K562 (cell line): Measurements from ENCODE around the gene DOP1A. TPM values are rescaled to one million over a fixed set of nuclear protein-coding genes. Genes with fewer than 3 reads are reported as not detected.
A peak's percentile ranks its signal among the peaks of the same experiment; 100 is the strongest.

Experiments
- ARHGAP35 ChIP-seq: fragments of 450-650 bp; IDR thresholded peaks from 2 replicates; pipeline ENCODE4 v1.6.1; 2018; ENCODE audit not compliant: partially characterized antibody
- ARID1B ChIP-seq: fragments of 450-650 bp; IDR thresholded peaks from 2 replicates; pipeline ENCODE4 v1.6.1; 2016; ENCODE audit warnings: antibody characterized with exemption, mild to moderate bottlenecking, inconsistent platforms
- FOXM1 ChIP-seq, 2 experiments: fragments of 450-650 bp in 1 of 2; sonication (generic) in 1 of 2; formaldehyde crosslinking in 1 of 2; IDR thresholded peaks; 2 replicates each; pipeline versions ENCODE4 v1.6.1 to v1.9.0; 2017 to 2022; ENCODE audit warnings: low read depth in 2 of 2, mild to moderate bottlenecking in 2 of 2, missing genetic modification reagents in 1 of 2, moderate library complexity in 1 of 2
- HMGN3 ChIP-seq: IDR thresholded peaks from 2 replicates; pipeline ENCODE4 v1.6.1; 2011; ENCODE audit warnings: borderline replicate concordance, low read depth, mild to moderate bottlenecking, mixed read lengths, low read length; ENCODE audit not compliant: insufficient read length; ENCODE audit errors: extremely low read depth
- PKNOX1 ChIP-seq: fragments of 450-650 bp; IDR thresholded peaks from 2 replicates; pipeline ENCODE4 v1.6.1; 2016
- SMAD4 ChIP-seq: fragments of 250-450 bp; sonication (Bioruptor Pico); conservative IDR thresholded peaks from 2 replicates; pipeline ENCODE4 v1.8.0; 2021; ENCODE audit warnings: inconsistent platforms, mild to moderate bottlenecking, moderate library complexity
- SREBF2 ChIP-seq: sonication (generic); formaldehyde crosslinking; IDR thresholded peaks from 2 replicates; pipeline ENCODE4 v1.4.0; 2020; ENCODE audit warnings: mild to moderate bottlenecking, missing genetic modification reagents
- TEAD2 ChIP-seq: fragments of 450-650 bp; IDR thresholded peaks from 2 replicates; pipeline ENCODE4 v1.6.1; 2016; ENCODE audit warnings: missing genetic modification characterization, control low read depth, missing compliant biosample characterization
- ZNF699 ChIP-seq: fragments of 250-450 bp; sonication (Bioruptor Pico); IDR thresholded peaks from 2 replicates; pipeline ENCODE4 v1.8.0; 2021; ENCODE audit warnings: mild to moderate bottlenecking, moderate library complexity; ENCODE audit not compliant: insufficient replicate concordance
- polyA plus RNA-seq, 8 experiments: library from polyadenylated mRNA; depleted of rRNA in 4 of 8; stranded (reverse) in 5 of 8; unstranded in 3 of 8; fragments of >200 nt; fragmentation: Nextera tagmentation in 2 of 8; fragmentation: Illumina TruSeq in 1 of 8; extraction: Ambion mirVana in 2 of 8; extraction: Trizol in 1 of 8; gene quantifications; 2 replicates each; pipeline versions ENCODE4 v1.2.1 to v1.2.3, GENCODE V29; 2011 to 2014; ENCODE audit warnings: inconsistent platforms in 1 of 8, missing spikeins in 1 of 8
- total RNA-seq, 7 experiments: library from RNA; depleted of rRNA in 6 of 7; stranded (reverse); fragments of >200 nt in 6 of 7; fragmentation: Illumina TruSeq in 2 of 7; extraction: Trizol in 2 of 7; gene quantifications; 2 replicates each; pipeline versions ENCODE4 v1.2.1 to v1.2.3, GENCODE V29; 2011 to 2021; ENCODE audit warnings: low replicate concordance in 1 of 7
- TF ChIP-seq, protein P1 (sequence below): fragments of 450-650 bp; IDR thresholded peaks from 2 replicates; pipeline ENCODE4 v1.6.1; 2016; ENCODE audit warnings: borderline replicate concordance
- TF ChIP-seq, protein P2 (sequence below): sonication (generic); formaldehyde crosslinking; IDR thresholded peaks from 2 replicates; pipeline ENCODE4 v1.8.1; 2023; ENCODE audit warnings: mild to moderate bottlenecking, missing genetic modification reagents
- TF ChIP-seq, protein P3 (sequence below): sonication (generic); formaldehyde crosslinking; IDR thresholded peaks from 2 replicates; pipeline ENCODE4 v1.8.0; 2023; ENCODE audit warnings: mild to moderate bottlenecking, missing genetic modification reagents

Gene DOP1A
- total and polyA plus RNA-seq, 9 of the 15 experiments (the other 6 are each of a cell fraction or from before 2014, with no cell fraction given) = 0.75 to 10.5 (median 4.4) TPM

- TF ChIP-seq FOXM1 (IDR thresholded peaks at IDR 0.05; ENCODE audit: low read depth) (peak; percentile 47; the same call in 1 of the 2 replicates), FOXM1 (CRISPR knock-in tag; IDR thresholded peaks at IDR 0.05; ENCODE audit: low read depth) (0 out of 2 replicates have a peak, but pooled peaks have one; percentile 59), ARID1B (no peak), TEAD2 (tag) (no peak), ARHGAP35 (no peak), ZNF699 (CRISPR knock-in tag) (no peak), SREBF2 (CRISPR knock-in tag) (no peak), PKNOX1 (peak; percentile 73), HMGN3 (peak; percentile 12), SMAD4 (CRISPR knock-in tag) (peak; percentile 50)
- TF ChIP-seq, protein P1, sequence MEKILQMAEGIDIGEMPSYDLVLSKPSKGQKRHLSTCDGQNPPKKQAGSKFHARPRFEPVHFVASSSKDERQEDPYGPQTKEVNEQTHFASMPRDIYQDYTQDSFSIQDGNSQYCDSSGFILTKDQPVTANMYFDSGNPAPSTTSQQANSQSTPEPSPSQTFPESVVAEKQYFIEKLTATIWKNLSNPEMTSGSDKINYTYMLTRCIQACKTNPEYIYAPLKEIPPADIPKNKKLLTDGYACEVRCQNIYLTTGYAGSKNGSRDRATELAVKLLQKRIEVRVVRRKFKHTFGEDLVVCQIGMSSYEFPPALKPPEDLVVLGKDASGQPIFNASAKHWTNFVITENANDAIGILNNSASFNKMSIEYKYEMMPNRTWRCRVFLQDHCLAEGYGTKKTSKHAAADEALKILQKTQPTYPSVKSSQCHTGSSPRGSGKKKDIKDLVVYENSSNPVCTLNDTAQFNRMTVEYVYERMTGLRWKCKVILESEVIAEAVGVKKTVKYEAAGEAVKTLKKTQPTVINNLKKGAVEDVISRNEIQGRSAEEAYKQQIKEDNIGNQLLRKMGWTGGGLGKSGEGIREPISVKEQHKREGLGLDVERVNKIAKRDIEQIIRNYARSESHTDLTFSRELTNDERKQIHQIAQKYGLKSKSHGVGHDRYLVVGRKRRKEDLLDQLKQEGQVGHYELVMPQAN = peak; percentile 89
- TF ChIP-seq, protein P2, sequence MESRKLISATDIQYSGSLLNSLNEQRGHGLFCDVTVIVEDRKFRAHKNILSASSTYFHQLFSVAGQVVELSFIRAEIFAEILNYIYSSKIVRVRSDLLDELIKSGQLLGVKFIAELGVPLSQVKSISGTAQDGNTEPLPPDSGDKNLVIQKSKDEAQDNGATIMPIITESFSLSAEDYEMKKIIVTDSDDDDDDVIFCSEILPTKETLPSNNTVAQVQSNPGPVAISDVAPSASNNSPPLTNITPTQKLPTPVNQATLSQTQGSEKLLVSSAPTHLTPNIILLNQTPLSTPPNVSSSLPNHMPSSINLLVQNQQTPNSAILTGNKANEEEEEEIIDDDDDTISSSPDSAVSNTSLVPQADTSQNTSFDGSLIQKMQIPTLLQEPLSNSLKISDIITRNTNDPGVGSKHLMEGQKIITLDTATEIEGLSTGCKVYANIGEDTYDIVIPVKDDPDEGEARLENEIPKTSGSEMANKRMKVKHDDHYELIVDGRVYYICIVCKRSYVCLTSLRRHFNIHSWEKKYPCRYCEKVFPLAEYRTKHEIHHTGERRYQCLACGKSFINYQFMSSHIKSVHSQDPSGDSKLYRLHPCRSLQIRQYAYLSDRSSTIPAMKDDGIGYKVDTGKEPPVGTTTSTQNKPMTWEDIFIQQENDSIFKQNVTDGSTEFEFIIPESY (CRISPR knock-in tag) = peak; percentile 41; the same call in 1 of the 2 replicates
- TF ChIP-seq, protein P3, sequence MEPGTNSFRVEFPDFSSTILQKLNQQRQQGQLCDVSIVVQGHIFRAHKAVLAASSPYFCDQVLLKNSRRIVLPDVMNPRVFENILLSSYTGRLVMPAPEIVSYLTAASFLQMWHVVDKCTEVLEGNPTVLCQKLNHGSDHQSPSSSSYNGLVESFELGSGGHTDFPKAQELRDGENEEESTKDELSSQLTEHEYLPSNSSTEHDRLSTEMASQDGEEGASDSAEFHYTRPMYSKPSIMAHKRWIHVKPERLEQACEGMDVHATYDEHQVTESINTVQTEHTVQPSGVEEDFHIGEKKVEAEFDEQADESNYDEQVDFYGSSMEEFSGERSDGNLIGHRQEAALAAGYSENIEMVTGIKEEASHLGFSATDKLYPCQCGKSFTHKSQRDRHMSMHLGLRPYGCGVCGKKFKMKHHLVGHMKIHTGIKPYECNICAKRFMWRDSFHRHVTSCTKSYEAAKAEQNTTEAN (CRISPR knock-in tag) = no peak
These were observed at the start of gene DOP1A (continued) for GRCh38 chr6:83067448-83068439.
